Stimulated activated CD4-positive, alpha-beta T cell treated with anti-CD3 and anti-CD28 coated beads, Interleukin-2, amount 100 ng/mL, for 4 hours (primary cell): Measurements from ENCODE around the gene ARL4D.
"Not testable (repeated sequence)": the region's sequence is repeated elsewhere in the genome, so short reads cannot be mapped to it uniquely, and the experiment has no call there.

Source experiments
- DNase-seq: peaks from one replicate; pipeline ENCODE4 v3.0.0-alpha.2; 2020; ENCODE audit warnings: low read depth

The ARL4D gene

GRCh38 chr17:43369986-43370385, 28.8 kb upstream of the ARL4D start:
- no peak for DNase-seq

- DNase-seq, result no peak
These were observed 27.5 kb upstream of the ARL4D start for GRCh38 chr17:43371227-43371821.

GRCh38 chr17:43372273-43372911, 26.4 kb upstream of the ARL4D start:
- no peak for DNase-seq

GRCh38 chr17:43373356-43373755, 25.4 kb upstream of the ARL4D start:
- no peak for DNase-seq

GRCh38 chr17:43375915-43376314, 22.9 kb upstream of the ARL4D start:
- DNase-seq, result not testable (repeated sequence)

- no peak for DNase-seq
These were observed 21.6 kb upstream of the ARL4D start for GRCh38 chr17:43377056-43377810.

GRCh38 chr17:43378766-43379165, 20.0 kb upstream of the ARL4D start:
- DNase-seq, result no peak

GRCh38 chr17:43380307-43380706, 18.5 kb upstream of the ARL4D start:
- DNase-seq, result no peak

GRCh38 chr17:43381204-43381603, 17.6 kb upstream of the ARL4D start:
- no peak for DNase-seq

- DNase-seq, result no peak
These were observed 17.2 kb upstream of the ARL4D start for GRCh38 chr17:43381621-43382020.

- no peak for DNase-seq
These were observed 16.0 kb upstream of the ARL4D start for GRCh38 chr17:43382776-43383175.

GRCh38 chr17:43383372-43383771, 15.4 kb upstream of the ARL4D start:
- no peak for DNase-seq

GRCh38 chr17:43383826-43384475, 14.8 kb upstream of the ARL4D start:
- DNase-seq, result no peak

GRCh38 chr17:43384476-43384862, 14.3 kb upstream of the ARL4D start:
- no peak for DNase-seq

GRCh38 chr17:43385046-43385831, 13.6 kb upstream of the ARL4D start:
- no peak for DNase-seq

GRCh38 chr17:43388359-43389045, 10.3 kb upstream of the ARL4D start:
- no peak for DNase-seq

- peak; percentile 68 for DNase-seq
These were observed 9.5 kb upstream of the ARL4D start for GRCh38 chr17:43389046-43389947.

- no peak for DNase-seq
These were observed 6.4 kb upstream of the ARL4D start for GRCh38 chr17:43392397-43392796.

GRCh38 chr17:43393944-43394482, 4.8 kb upstream of the ARL4D start:
- peak; percentile 84 for DNase-seq

- DNase-seq, result not testable (repeated sequence)
These were observed 4.1 kb upstream of the ARL4D start for GRCh38 chr17:43394696-43395095.
